DMS153 treated with DMSO at 0.1 percent for 48 hours (cell line): ENCODE measurements around the gene NCOA6.
"Not testable (repeated sequence)": the region's sequence is repeated elsewhere in the genome, so short reads cannot be mapped to it uniquely, and the experiment has no call there.

Experiments
- DNase-seq: peaks from one replicate; lab custom pipeline; 2025; ENCODE audit not compliant: unreplicated experiment; lab: John Stamatoyannopoulos, UW

The NCOA6 gene

GRCh38 chr20:34722560-34722959, 102.9 kb downstream of the NCOA6 start:
- DNase-seq: not testable (repeated sequence)

GRCh38 chr20:34720266-34720665, 105.2 kb downstream of the NCOA6 start:
- no peak for DNase-seq

GRCh38 chr20:34719242-34720017, 106.0 kb downstream of the NCOA6 start:
- DNase-seq: not testable (repeated sequence)

- no peak for DNase-seq
These were observed 108.0 kb downstream of the NCOA6 start for GRCh38 chr20:34717230-34718095.

GRCh38 chr20:34716921-34717229, 108.6 kb downstream of the NCOA6 start:
- no peak for DNase-seq

- no peak for DNase-seq
These were observed 110.1 kb downstream of the NCOA6 start for GRCh38 chr20:34715384-34715783.

- not testable (repeated sequence) for DNase-seq
These were observed 111.4 kb downstream of the NCOA6 start for GRCh38 chr20:34713944-34714515.

- no peak for DNase-seq
These were observed 112.1 kb downstream of the NCOA6 start for GRCh38 chr20:34713194-34713943.

- no peak for DNase-seq
These were observed 112.8 kb downstream of the NCOA6 start for GRCh38 chr20:34712525-34713192.

- no peak for DNase-seq
These were observed 113.5 kb downstream of the NCOA6 start for GRCh38 chr20:34711813-34712430.

- no peak for DNase-seq
These were observed 114.4 kb downstream of the NCOA6 start for GRCh38 chr20:34710861-34711574.

GRCh38 chr20:34710568-34710839, 114.9 kb downstream of the NCOA6 start:
- DNase-seq: no peak

- peak; percentile 71 for DNase-seq
These were observed 115.5 kb downstream of the NCOA6 start for GRCh38 chr20:34709831-34710567.

GRCh38 chr20:34709044-34709830, 116.2 kb downstream of the NCOA6 start:
- DNase-seq: peak; percentile 71

GRCh38 chr20:34708621-34709043, 116.8 kb downstream of the NCOA6 start:
- DNase-seq: peak; percentile 46

- DNase-seq: no peak
These were observed 118.3 kb downstream of the NCOA6 start for GRCh38 chr20:34706912-34707784.

GRCh38 chr20:34706302-34706875, 119.1 kb downstream of the NCOA6 start:
- no peak for DNase-seq
